Glutamatergic neuron (in vitro differentiated cells): ENCODE measurements around the gene AMIGO3. TPM values are rescaled to one million over a fixed set of nuclear protein-coding genes. Genes with fewer than 3 reads are reported as not detected.

Experiments used
- DNase-seq: peaks from one replicate; pipeline ENCODE4 v3.0.0; 2022
- H3K27ac Mint-ChIP-seq: one replicate; pipeline ENCODE4 v1.8.0; 2020; ENCODE audit warnings: mild to moderate bottlenecking, mixed read lengths, inconsistent platforms; ENCODE audit not compliant: unreplicated experiment
- H3K27me3 Mint-ChIP-seq: one replicate; pipeline ENCODE4 v1.8.0; 2020; ENCODE audit warnings: mild to moderate bottlenecking, moderate library complexity, mixed read lengths, inconsistent platforms; ENCODE audit not compliant: unreplicated experiment
- H3K36me3 Mint-ChIP-seq: one replicate; pipeline ENCODE4 v1.8.0; 2020; ENCODE audit warnings: mild to moderate bottlenecking, mixed read lengths, inconsistent platforms; ENCODE audit not compliant: unreplicated experiment
- H3K4me1 Mint-ChIP-seq: one replicate; pipeline ENCODE4 v1.8.0; 2020; ENCODE audit warnings: mild to moderate bottlenecking, low read depth, mixed read lengths, inconsistent platforms; ENCODE audit not compliant: unreplicated experiment
- H3K4me3 Mint-ChIP-seq: one replicate; pipeline ENCODE4 v1.8.0; 2020; ENCODE audit warnings: mild to moderate bottlenecking, mixed read lengths, inconsistent platforms; ENCODE audit not compliant: unreplicated experiment
- H3K9me3 Mint-ChIP-seq: one replicate; pipeline ENCODE4 v1.8.0; 2020; ENCODE audit warnings: mild to moderate bottlenecking, moderate library complexity, mixed read lengths, inconsistent platforms; ENCODE audit not compliant: unreplicated experiment
- total RNA-seq: library from RNA; stranded (reverse); fragmentation: NEBNext Ultra II Directional; extraction: Animal tissue kit (Norgen Biotek cat#: 25700); gene quantifications from one replicate; pipeline ENCODE4 v1.2.1, GENCODE V29; 2021; ENCODE audit not compliant: unreplicated experiment
- TF ChIP-seq, protein P1 (sequence below): fragments of 200-600 bp; sonication (generic); IDR thresholded peaks from one replicate; pipeline ENCODE4 v1.5.0; 2021; ENCODE audit not compliant: partially characterized antibody, unreplicated experiment

The AMIGO3 gene
- total RNA-seq, 1 donor from 2014 or later: 1.4 TPM

DNA sequence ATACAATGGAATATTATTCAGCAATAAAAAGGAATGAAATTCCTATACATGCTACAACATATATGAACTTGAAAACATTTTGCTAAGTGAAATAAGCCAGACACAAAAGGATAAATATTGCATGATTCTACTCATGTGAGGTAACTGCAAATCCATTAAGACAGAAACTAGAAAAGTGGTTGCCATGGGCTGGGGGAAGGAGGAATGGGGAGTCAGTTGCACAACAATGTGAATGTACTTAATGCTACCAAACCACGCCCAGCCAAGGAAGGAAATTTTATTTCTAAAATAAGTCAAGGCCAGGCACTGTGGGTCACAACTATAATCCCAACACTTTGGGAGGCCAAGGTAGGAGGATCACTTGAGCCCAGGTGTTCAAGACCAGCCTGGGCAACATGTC is 14.1 kb upstream of the AMIGO3 start:
- Mint-ChIP-seq H3K4me3 (no peak overlapping the region), H3K36me3 (no peaks in the 10 kb centered on the region), H3K4me1 (no peaks in the 10 kb centered on the region), H3K9me3 (peaks cover 4% of the 10 kb centered on the region), H3K27ac (no peak overlapping the region), H3K27me3 (peaks cover 1% of the 10 kb centered on the region)
- TF ChIP-seq, protein P1, sequence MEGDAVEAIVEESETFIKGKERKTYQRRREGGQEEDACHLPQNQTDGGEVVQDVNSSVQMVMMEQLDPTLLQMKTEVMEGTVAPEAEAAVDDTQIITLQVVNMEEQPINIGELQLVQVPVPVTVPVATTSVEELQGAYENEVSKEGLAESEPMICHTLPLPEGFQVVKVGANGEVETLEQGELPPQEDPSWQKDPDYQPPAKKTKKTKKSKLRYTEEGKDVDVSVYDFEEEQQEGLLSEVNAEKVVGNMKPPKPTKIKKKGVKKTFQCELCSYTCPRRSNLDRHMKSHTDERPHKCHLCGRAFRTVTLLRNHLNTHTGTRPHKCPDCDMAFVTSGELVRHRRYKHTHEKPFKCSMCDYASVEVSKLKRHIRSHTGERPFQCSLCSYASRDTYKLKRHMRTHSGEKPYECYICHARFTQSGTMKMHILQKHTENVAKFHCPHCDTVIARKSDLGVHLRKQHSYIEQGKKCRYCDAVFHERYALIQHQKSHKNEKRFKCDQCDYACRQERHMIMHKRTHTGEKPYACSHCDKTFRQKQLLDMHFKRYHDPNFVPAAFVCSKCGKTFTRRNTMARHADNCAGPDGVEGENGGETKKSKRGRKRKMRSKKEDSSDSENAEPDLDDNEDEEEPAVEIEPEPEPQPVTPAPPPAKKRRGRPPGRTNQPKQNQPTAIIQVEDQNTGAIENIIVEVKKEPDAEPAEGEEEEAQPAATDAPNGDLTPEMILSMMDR: no peak
- no peak for DNase-seq

DNA sequence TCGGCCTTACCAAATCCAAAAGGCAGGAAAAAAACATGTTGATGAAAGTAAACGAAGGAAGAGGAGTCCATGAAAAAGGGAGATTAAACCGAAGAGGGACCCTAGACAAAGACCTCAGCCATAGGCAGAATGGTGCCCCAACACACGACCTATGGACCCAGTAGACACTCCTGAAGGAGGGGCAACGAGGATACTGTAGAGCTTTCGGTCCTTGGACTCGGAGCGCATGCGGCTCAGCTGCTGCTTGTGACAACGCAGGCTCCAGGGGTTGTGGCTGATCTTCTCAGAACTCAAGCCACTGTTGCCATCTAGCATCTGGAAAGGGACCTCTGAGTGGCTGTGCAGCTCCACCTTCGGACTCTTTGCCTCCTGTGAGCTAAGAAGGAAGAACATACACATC is 13.1 kb upstream of the AMIGO3 start:
- Mint-ChIP-seq H3K4me3 (no peak overlapping the region), H3K4me1 (no peaks in the 10 kb centered on the region), H3K27me3 (peaks cover 1% of the 10 kb centered on the region), H3K36me3 (no peaks in the 10 kb centered on the region), H3K9me3 (peaks cover 2% of the 10 kb centered on the region), H3K27ac (no peak overlapping the region)
- DNase-seq: no peak
- TF ChIP-seq, protein P1: no peak

DNA sequence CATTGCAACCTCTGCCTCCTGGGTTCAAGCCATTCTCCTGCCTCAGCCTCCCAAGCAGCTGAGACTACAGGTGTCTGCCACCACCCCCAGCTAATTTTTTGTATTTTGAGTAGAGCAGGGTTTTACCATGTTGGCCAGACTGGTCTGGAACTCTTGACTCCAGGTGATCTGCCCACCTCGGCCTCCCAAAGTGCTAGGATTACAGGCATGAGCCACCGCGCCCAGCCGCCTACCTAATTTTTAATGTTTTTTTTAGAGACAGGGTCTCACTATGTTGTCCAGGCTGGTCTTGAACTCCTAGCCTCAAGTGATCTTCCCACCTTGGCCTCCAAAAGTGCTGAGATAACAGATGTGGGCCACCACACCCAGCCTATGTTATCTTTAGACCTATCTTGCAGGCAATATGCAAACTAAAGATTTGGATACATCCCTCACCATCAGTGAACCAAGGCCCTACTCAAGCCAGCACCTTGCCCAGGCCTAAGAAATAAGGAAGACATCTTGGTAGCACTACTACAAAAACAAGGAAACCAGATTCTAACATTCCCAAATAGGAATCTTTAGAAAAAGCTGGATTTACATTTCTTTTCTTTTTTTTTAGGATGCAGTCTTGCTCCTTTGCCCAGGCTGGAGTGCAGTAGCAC is 10.6 kb upstream of the AMIGO3 start:
- H3K27ac Mint-ChIP-seq: no peak overlapping the region
- TF ChIP-seq, protein P1: no peak
- DNase-seq: no peak
- H3K4me3 Mint-ChIP-seq: no peak overlapping the region
- no peaks in the 10 kb centered on the region for H3K4me1 Mint-ChIP-seq
- H3K36me3 Mint-ChIP-seq: no peaks in the 10 kb centered on the region
- no peaks in the 10 kb centered on the region for H3K27me3 Mint-ChIP-seq
- peaks cover 2% of the 10 kb centered on the region for H3K9me3 Mint-ChIP-seq

DNA sequence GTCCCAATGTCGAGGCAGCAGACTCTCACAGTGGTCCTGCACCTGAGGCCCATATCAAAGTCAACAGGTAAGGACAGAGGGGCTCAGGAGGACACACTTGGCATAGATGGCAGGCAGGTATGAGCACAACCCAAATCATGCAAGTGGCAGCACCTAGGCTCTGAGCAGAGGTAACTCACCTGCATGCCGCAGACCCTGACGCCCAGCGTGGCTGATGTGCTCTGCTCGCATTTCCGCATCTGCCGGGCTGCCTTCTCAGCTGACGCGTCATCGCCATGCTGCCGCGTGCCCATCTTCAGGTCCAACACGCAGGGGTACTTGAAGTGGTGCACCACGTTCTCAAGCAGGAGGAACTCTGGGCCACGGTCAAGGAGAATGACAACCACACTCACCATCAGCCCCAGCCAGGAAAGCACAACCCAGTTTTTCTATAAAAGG is 8.5 kb upstream of the AMIGO3 start:
- DNase-seq: no peak
- no peaks in the 10 kb centered on the region for H3K27me3 Mint-ChIP-seq
- no peak overlapping the region for H3K4me3 Mint-ChIP-seq
- H3K36me3 Mint-ChIP-seq: no peaks in the 10 kb centered on the region
- TF ChIP-seq, protein P1: no peak
- H3K4me1 Mint-ChIP-seq: no peaks in the 10 kb centered on the region
- no peak overlapping the region for H3K27ac Mint-ChIP-seq
- peaks cover 3% of the 10 kb centered on the region for H3K9me3 Mint-ChIP-seq

DNA sequence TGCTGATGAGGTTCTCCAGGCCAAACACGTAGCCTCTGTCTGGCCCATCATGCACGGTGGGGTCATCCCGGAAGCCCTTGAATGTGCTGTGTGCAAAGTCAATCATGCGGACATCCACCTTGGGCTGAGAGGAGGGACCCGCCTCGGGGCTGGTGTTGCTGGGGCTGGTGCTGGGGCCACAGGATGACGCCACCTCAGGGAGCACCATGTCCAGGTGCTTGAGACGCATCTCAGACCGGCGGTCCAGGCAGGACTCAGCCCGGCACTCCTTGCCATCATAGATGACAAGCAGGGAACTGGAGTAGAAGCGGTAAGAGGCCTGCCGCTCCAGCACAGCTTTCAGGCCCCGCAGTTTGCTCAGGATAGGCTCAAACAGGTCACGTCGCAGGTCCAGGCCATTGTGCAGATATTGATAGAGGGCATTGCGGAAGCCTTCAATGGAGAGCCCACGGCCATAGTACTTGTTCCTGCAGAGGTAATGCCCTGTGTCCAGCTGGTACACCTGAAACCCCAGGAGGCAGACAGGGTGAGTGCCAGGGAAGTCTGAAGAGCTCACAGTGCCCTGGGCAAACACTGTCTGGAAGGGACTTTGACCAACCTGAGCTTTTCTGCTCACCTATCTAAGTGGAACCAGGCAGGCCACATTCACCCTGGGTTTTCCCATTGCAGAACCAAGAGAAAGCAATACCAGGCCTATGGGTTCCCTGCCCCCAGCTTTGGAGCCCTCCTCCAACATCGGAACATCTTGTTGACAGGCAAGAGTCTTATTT is 7.9 kb upstream of the AMIGO3 start:
- H3K27ac Mint-ChIP-seq: no peak overlapping the region
- no peaks in the 10 kb centered on the region for H3K36me3 Mint-ChIP-seq
- H3K9me3 Mint-ChIP-seq: peaks cover 3% of the 10 kb centered on the region

More for the DNA sequence above, 7.9 kb upstream of the AMIGO3 start:
- no peak overlapping the region for H3K4me3 Mint-ChIP-seq
- no peaks in the 10 kb centered on the region for H3K27me3 Mint-ChIP-seq
- TF ChIP-seq, protein P1: no peak
- DNase-seq: no peak
- H3K4me1 Mint-ChIP-seq: no peaks in the 10 kb centered on the region
